Stimulated activated naive CD8-positive, alpha-beta T cell treated with anti-CD3 and anti-CD28 coated beads, Interleukin-15, amount 100 ng/mL, for 72 hours (primary cell): ENCODE measurements around the gene CD86.
A peak's percentile ranks its signal among the peaks of the same experiment; 100 is the strongest.

ENCODE experiments used
- ATAC-seq: fragments of 150-1000 bp; cut with Tn5 transposase; 2 replicates; pipeline ENCODE4 v1.10.0; 2021; ENCODE audit warnings: mild to moderate bottlenecking, moderate library complexity
- DNase-seq, 2 donors: peaks; one replicate each; pipeline ENCODE4 v3.0.0; 2021 to 2022
- H3K27ac Mint-ChIP-seq, 2 donors: one replicate each; pipeline ENCODE4 v1.8.0; 2022; ENCODE audit warnings: mild to moderate bottlenecking in 2 of 2, mixed read lengths in 2 of 2, moderate library complexity in 2 of 2
- H3K27me3 Mint-ChIP-seq: one replicate; pipeline ENCODE4 v1.8.0; 2022; ENCODE audit warnings: mixed read lengths
- H3K4me1 Mint-ChIP-seq: one replicate; pipeline ENCODE4 v1.8.0; 2022; ENCODE audit warnings: mild to moderate bottlenecking, mixed read lengths
- H3K4me3 Mint-ChIP-seq, 2 donors: one replicate each; pipeline ENCODE4 v1.8.0; 2022; ENCODE audit warnings: mild to moderate bottlenecking in 2 of 2, mixed read lengths in 2 of 2, moderate library complexity in 1 of 2
- H3K9me3 Mint-ChIP-seq, 2 donors: one replicate each; pipeline ENCODE4 v1.8.0; 2022; ENCODE audit warnings: mixed read lengths in 2 of 2

Gene CD86

GRCh38 chr3:122097141-122097540 lies 42.0 kb downstream of the CD86 start:
- H3K27me3 Mint-ChIP-seq: no peaks in the 10 kb centered on the region
- ATAC-seq: no peak

GRCh38 chr3:122098611-122099010 lies 43.4 kb downstream of the CD86 start:
- no peak overlapping the region for H3K4me3 Mint-ChIP-seq
- no peaks in the 10 kb centered on the region for H3K9me3 Mint-ChIP-seq
- no peaks in the 10 kb centered on the region for H3K4me1 Mint-ChIP-seq
- no peak overlapping the region for H3K27ac Mint-ChIP-seq
- H3K27me3 Mint-ChIP-seq: no peaks in the 10 kb centered on the region
- no peak for DNase-seq
- ATAC-seq: no peak

More at GRCh38 chr3:122097141-122097540, 42.0 kb downstream of the CD86 start:
- H3K9me3 Mint-ChIP-seq: no peaks in the 10 kb centered on the region
- H3K4me3 Mint-ChIP-seq: no peak overlapping the region
- DNase-seq: no peak
- no peak overlapping the region for H3K27ac Mint-ChIP-seq
- H3K4me1 Mint-ChIP-seq: peaks cover 8% of the 10 kb centered on the region

- no peaks in the 10 kb centered on the region for H3K4me1 Mint-ChIP-seq
- ATAC-seq: no peak
- H3K27me3 Mint-ChIP-seq: no peaks in the 10 kb centered on the region
- no peaks in the 10 kb centered on the region for H3K9me3 Mint-ChIP-seq
- no peak overlapping the region for H3K27ac Mint-ChIP-seq
- DNase-seq: no peak
- H3K4me3 Mint-ChIP-seq: no peak overlapping the region
These were observed 44.1 kb downstream of the CD86 start for GRCh38 chr3:122099255-122099654.

GRCh38 chr3:122100083-122100482 lies 44.9 kb downstream of the CD86 start:
- no peaks in the 10 kb centered on the region for H3K27me3 Mint-ChIP-seq
- no peak overlapping the region for H3K27ac Mint-ChIP-seq
- no peaks in the 10 kb centered on the region for H3K4me1 Mint-ChIP-seq
- ATAC-seq (no peak), DNase-seq (no peak)
- H3K4me3 Mint-ChIP-seq: no peak overlapping the region
- H3K9me3 Mint-ChIP-seq: no peaks in the 10 kb centered on the region

GRCh38 chr3:122100591-122101463 lies 45.7 kb downstream of the CD86 start:
- peak; percentile 33 to 52 for DNase-seq
- Mint-ChIP-seq H3K27ac (peak overlapping the region; percentile 20 to 81), H3K27me3 (no peaks in the 10 kb centered on the region), H3K4me1 (no peaks in the 10 kb centered on the region), H3K9me3 (no peaks in the 10 kb centered on the region), H3K4me3 (peak overlapping the region; percentile 60 to 78)
- peak; percentile 24 for ATAC-seq

GRCh38 chr3:122101646-122102045 lies 46.5 kb downstream of the CD86 start:
- DNase-seq (peak; percentile 50 to 52), ATAC-seq (peak; percentile 54)
- no peaks in the 10 kb centered on the region for H3K4me1 Mint-ChIP-seq
- H3K27ac Mint-ChIP-seq: peak overlapping the region; percentile 66 to 98
- H3K9me3 Mint-ChIP-seq: no peaks in the 10 kb centered on the region
- peak overlapping the region; percentile 27 to 74 for H3K4me3 Mint-ChIP-seq
- H3K27me3 Mint-ChIP-seq: no peaks in the 10 kb centered on the region

- Mint-ChIP-seq H3K27me3 (no peaks in the 10 kb centered on the region), H3K4me3 (peak overlapping the region; percentile 27 to 74), H3K9me3 (no peaks in the 10 kb centered on the region), H3K4me1 (no peaks in the 10 kb centered on the region), H3K27ac (peak overlapping the region; percentile 66 to 98)
- peak; percentile 34 to 77 for DNase-seq
- peak; percentile 76 for ATAC-seq
These were observed 47.2 kb downstream of the CD86 start for GRCh38 chr3:122102191-122102935.

- Mint-ChIP-seq H3K9me3 (no peaks in the 10 kb centered on the region), H3K27ac (no peak overlapping the region), H3K4me3 (peak overlapping the region; percentile 2 to 13), H3K4me1 (no peaks in the 10 kb centered on the region), H3K27me3 (no peaks in the 10 kb centered on the region)
- ATAC-seq: peak; percentile 50
- DNase-seq: peak in 1 of 2 donors; percentile 52
These were observed 48.8 kb downstream of the CD86 start for GRCh38 chr3:122103821-122104514.

- no peaks in the 10 kb centered on the region for H3K27me3 Mint-ChIP-seq
- no peak overlapping the region for H3K4me3 Mint-ChIP-seq
- H3K9me3 Mint-ChIP-seq: no peaks in the 10 kb centered on the region
- peak overlapping the region in 1 of 2 donors; percentile 1 for H3K27ac Mint-ChIP-seq
- ATAC-seq (peak; percentile 38), DNase-seq (peak in 1 of 2 donors; percentile 17)
- H3K4me1 Mint-ChIP-seq: no peaks in the 10 kb centered on the region
These were observed 49.5 kb downstream of the CD86 start for GRCh38 chr3:122104515-122105194.

- Mint-ChIP-seq H3K9me3 (no peaks in the 10 kb centered on the region), H3K27ac (no peak overlapping the region), H3K4me1 (no peaks in the 10 kb centered on the region), H3K4me3 (no peak overlapping the region), H3K27me3 (peaks cover 3% of the 10 kb centered on the region)
- no peak for DNase-seq
- ATAC-seq: no peak
These were observed 50.5 kb downstream of the CD86 start for GRCh38 chr3:122105626-122106025.

GRCh38 chr3:122107171-122107570 lies 52.0 kb downstream of the CD86 start:
- Mint-ChIP-seq H3K9me3 (no peaks in the 10 kb centered on the region), H3K27ac (no peak overlapping the region), H3K4me3 (no peak overlapping the region), H3K4me1 (no peaks in the 10 kb centered on the region), H3K27me3 (peaks cover 14% of the 10 kb centered on the region)
- ATAC-seq (no peak), DNase-seq (no peak)

GRCh38 chr3:122111974-122112373 lies 56.8 kb downstream of the CD86 start:
- ATAC-seq: no peak

GRCh38 chr3:122112754-122113153 lies 57.6 kb downstream of the CD86 start:
- Mint-ChIP-seq H3K9me3 (peaks cover 0 to 5% of the 10 kb centered on the region in 2 donors), H3K27ac (no peak overlapping the region), H3K4me1 (no peaks in the 10 kb centered on the region), H3K4me3 (no peak overlapping the region), H3K27me3 (peaks cover 29% of the 10 kb centered on the region)
- DNase-seq (no peak), ATAC-seq (no peak)

More at GRCh38 chr3:122111974-122112373, 56.8 kb downstream of the CD86 start:
- Mint-ChIP-seq H3K9me3 (peaks cover 0 to 5% of the 10 kb centered on the region in 2 donors), H3K4me1 (no peaks in the 10 kb centered on the region), H3K4me3 (no peak overlapping the region), H3K27me3 (peaks cover 27% of the 10 kb centered on the region), H3K27ac (no peak overlapping the region)
- DNase-seq: no peak

GRCh38 chr3:122123850-122124249 lies 68.7 kb downstream of the CD86 start:
- no peak for DNase-seq
- peaks cover 34% of the 10 kb centered on the region for H3K27me3 Mint-ChIP-seq
- H3K4me3 Mint-ChIP-seq: no peak overlapping the region
- H3K9me3 Mint-ChIP-seq: peaks cover 22 to 36% of the 10 kb centered on the region in 2 donors
- H3K27ac Mint-ChIP-seq: peak overlapping the region in 1 of 2 donors; percentile 4
- ATAC-seq: no peak
- H3K4me1 Mint-ChIP-seq: peaks cover 6% of the 10 kb centered on the region

- Mint-ChIP-seq H3K27me3 (peaks cover 8% of the 10 kb centered on the region), H3K27ac (peak overlapping the region in 1 of 2 donors; percentile 45), H3K9me3 (no peaks in the 10 kb centered on the region), H3K4me3 (no peak overlapping the region), H3K4me1 (no peaks in the 10 kb centered on the region)
- DNase-seq (no peak), ATAC-seq (no peak)
These were observed 77.9 kb downstream of the CD86 start for GRCh38 chr3:122132949-122133540.
